ENCODE results near the gene UBALD2. TPM values are rescaled to one million over a fixed set of nuclear protein-coding genes. Genes with fewer than 3 reads are reported as not detected.

The UBALD2 gene
- total RNA-seq, 1 experiment from 2014 or later: 30.3 TPM

GRCh38 chr17:76293106-76293505 is 28.0 kb downstream of the UBALD2 start:
- H3K27ac Mint-ChIP-seq: no peak overlapping the region
- CTCF ChIA-PET: interaction anchor here (1.4 kb wide), 1 partner anchor 13 kb away, joined by 4 read pairs; no protein-coding TSS in a partner anchor

GRCh38 chr17:76296186-76296585 is 31.0 kb downstream of the UBALD2 start:
- ATAC-seq: no peak
- Mint-ChIP-seq H3K27me3 (ENCODE audit: low read depth) (no peaks in the 10 kb centered on the region), H3K36me3 (no peaks in the 10 kb centered on the region), H3K4me1 (0 out of 2 replicates have a peak, but pooled peaks cover 4% of the 10 kb centered on the region), H3K4me3 (no peak overlapping the region), H3K9me3 (no peaks in the 10 kb centered on the region), H3K27ac (no peak overlapping the region)
- no peak for DNase-seq (ENCODE audit: low spot score)
- ChIA-PET POLR2A (interaction anchor here (1.2 kb wide), 1 partner anchor 103 kb away, joined by 3 read pairs; no protein-coding TSS in a partner anchor), CTCF (interaction anchor here (1.9 kb wide), 1 partner anchor 16 kb away, joined by 6 read pairs; no protein-coding TSS in a partner anchor)
- TF ChIP-seq ZNF532 (CRISPR knock-in tag; IDR thresholded peaks at IDR 0.05; ENCODE audit: borderline replicate concordance): no peak
- TF ChIP-seq FOXP1 (CRISPR knock-in tag; IDR thresholded peaks at IDR 0.05; ENCODE audit: borderline replicate concordance): no peak
- TF ChIP-seq RELA (CRISPR knock-in tag; IDR thresholded peaks at IDR 0.05; ENCODE audit: borderline replicate concordance): no peak
- no peak for TF ChIP-seq IRF1 (CRISPR knock-in tag; IDR thresholded peaks at IDR 0.05)

More at GRCh38 chr17:76293106-76293505, 28.0 kb downstream of the UBALD2 start:
- TF ChIP-seq MAX (CRISPR knock-in tag; IDR thresholded peaks at IDR 0.05) (no peak), ZNF512 (CRISPR knock-in tag; IDR thresholded peaks at IDR 0.05; ENCODE audit: borderline replicate concordance) (no peak), SMAD3 (CRISPR knock-in tag; IDR thresholded peaks at IDR 0.05; ENCODE audit: borderline replicate concordance) (no peak), ZNF263 (CRISPR knock-in tag; IDR thresholded peaks at IDR 0.05; ENCODE audit: low read depth) (no peak), KAT7 (CRISPR knock-in tag; IDR thresholded peaks at IDR 0.05; ENCODE audit: borderline replicate concordance) (no peak), ATF3 (CRISPR knock-in tag; conservative IDR thresholded peaks at IDR 0.05) (no peak), AFF4 (CRISPR knock-in tag; IDR thresholded peaks at IDR 0.05; ENCODE audit: borderline replicate concordance) (no peak), FOXK1 (CRISPR knock-in tag; IDR thresholded peaks at IDR 0.05) (no peak), FOXP1 (CRISPR knock-in tag; IDR thresholded peaks at IDR 0.05; ENCODE audit: borderline replicate concordance) (no peak), JAZF1 (CRISPR knock-in tag; IDR thresholded peaks at IDR 0.05) (no peak), TEAD1 (CRISPR knock-in tag; IDR thresholded peaks at IDR 0.05) (no peak), FOXJ3 (CRISPR knock-in tag; IDR thresholded peaks at IDR 0.05; ENCODE audit: borderline replicate concordance) (no peak), SP1 (CRISPR knock-in tag; conservative IDR thresholded peaks at IDR 0.05) (no peak), E2F4 (CRISPR knock-in tag; IDR thresholded peaks at IDR 0.05; ENCODE audit: borderline replicate concordance, low read depth) (no peak), ZNF416 (CRISPR knock-in tag; IDR thresholded peaks at IDR 0.05) (no peak)
- Mint-ChIP-seq H3K27me3 (ENCODE audit: low read depth) (no peaks in the 10 kb centered on the region), H3K4me1 (no peaks in the 10 kb centered on the region), H3K36me3 (no peaks in the 10 kb centered on the region), H3K9me3 (no peaks in the 10 kb centered on the region), H3K4me3 (no peak overlapping the region)
- DNase-seq (ENCODE audit: low spot score): no peak
- POLR2A ChIA-PET: no interaction called here
- ATAC-seq: no peak
